GM21786 (cell line): ENCODE data around the gene PTPRT.

Experiments used
- ATAC-seq: cut with Tn5 transposase; IDR thresholded peaks from one replicate; pipeline ENCODE4 v1.9.1; 2021; ENCODE audit not compliant: unreplicated experiment

Gene PTPRT

GRCh38 chr20:43028470-43028869, 161.2 kb downstream of the PTPRT start:
- no peak for ATAC-seq

GRCh38 chr20:43023836-43024235, 165.9 kb downstream of the PTPRT start:
- ATAC-seq = no peak

- no peak for ATAC-seq
Measured at GRCh38 chr20:43022568-43022967, 167.1 kb downstream of the PTPRT start.

- ATAC-seq = no peak
Measured at GRCh38 chr20:43022081-43022480, 167.6 kb downstream of the PTPRT start.

GRCh38 chr20:43017241-43018030, 172.3 kb downstream of the PTPRT start:
- no peak for ATAC-seq

- ATAC-seq = no peak
Measured at GRCh38 chr20:43016257-43016656, 173.4 kb downstream of the PTPRT start.

- ATAC-seq = no peak
Measured at GRCh38 chr20:43015566-43015965, 174.1 kb downstream of the PTPRT start.

DNA sequence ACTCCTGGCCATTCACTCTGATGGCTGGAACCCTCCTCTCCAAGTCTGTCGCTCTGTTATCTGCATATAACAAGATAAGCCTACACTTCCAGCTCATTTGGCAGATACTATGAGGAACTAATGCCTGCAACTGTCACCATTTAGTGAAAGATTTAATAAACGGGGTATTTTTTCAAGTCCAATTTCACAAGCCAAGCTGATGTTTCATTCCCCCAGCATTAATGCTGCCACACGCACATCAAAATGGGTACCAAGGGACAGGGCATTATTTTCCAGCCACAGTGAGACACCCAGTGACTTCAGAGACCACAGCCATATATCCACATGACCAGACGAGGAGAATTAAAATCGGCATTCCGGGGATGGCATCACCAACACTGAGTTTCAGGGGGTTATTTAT, 175.5 kb downstream of the PTPRT start:
- ATAC-seq = no peak

DNA sequence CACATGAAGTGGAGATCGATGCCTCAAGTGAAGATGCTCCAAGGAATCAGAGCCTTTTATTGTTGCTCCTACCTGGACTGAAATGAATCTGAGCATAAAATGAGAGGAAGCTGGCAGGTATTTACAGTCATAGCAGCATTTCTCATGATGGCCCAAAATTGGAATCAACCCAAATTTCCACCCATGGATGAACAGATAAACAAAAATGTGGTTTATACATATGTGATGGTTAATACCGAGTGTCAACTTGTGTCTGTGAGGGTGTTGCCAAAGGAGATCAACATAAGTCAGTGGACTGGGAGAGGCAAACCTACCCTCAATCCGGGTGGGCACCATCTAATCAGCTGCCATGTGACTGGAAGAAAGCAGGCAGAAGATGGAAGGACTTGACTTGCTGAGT, 178.2 kb downstream of the PTPRT start:
- no peak for ATAC-seq

- ATAC-seq = no peak
Measured at GRCh38 chr20:43009532-43009931, 180.2 kb downstream of the PTPRT start.

DNA sequence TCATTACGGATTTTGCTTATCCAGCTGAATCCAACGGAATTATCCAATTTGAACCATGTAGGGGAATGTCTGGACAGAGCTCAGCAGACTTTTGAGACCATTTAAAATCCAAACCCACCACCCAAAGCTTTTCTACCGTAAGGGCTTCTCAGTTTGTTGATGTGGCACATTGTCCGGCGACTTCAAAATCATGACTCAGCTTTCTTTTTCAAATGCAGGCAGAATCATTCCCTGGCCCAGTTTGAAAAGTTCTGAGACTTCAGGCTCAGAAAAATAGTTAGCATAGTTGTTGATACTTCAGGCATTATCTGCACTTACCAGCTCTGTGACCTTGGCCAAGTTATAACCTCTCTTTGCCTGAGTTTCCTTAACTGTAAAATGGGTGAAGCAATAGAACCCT, 182.2 kb downstream of the PTPRT start:
- no peak for ATAC-seq

DNA sequence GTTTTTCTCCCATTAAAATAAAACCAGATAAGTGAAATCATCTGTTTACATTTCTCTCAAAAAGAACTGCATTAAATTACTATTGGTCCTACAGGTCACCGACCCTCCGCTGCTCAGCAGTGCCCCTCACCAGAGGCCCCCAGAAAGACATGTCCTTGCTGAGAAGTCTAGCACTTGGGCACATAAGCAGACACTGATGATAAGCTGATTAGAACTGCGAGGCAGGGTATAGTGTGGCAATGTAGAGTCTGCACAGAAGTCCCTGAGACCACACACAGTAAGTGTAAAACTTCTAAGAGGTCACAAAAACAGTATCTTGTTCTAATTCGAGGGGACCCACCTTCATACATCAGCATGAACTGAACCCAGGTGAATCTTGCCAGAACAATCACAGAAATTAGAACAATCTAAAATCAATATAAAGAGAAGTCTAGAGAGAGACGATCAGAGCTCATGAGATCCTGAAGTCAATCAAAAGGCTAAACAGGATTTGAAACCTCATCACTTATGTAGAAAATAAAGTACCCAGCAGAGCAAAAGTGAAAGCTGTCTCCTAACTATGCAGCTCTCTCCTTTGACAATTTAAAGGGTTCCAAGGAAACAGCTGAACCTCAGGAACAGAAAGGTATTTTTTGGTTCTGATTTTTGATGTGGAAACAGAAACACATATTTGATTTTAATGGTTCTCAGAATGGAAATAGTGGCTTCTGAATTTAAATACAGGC, 182.9 kb downstream of the PTPRT start:
- no peak for ATAC-seq

DNA sequence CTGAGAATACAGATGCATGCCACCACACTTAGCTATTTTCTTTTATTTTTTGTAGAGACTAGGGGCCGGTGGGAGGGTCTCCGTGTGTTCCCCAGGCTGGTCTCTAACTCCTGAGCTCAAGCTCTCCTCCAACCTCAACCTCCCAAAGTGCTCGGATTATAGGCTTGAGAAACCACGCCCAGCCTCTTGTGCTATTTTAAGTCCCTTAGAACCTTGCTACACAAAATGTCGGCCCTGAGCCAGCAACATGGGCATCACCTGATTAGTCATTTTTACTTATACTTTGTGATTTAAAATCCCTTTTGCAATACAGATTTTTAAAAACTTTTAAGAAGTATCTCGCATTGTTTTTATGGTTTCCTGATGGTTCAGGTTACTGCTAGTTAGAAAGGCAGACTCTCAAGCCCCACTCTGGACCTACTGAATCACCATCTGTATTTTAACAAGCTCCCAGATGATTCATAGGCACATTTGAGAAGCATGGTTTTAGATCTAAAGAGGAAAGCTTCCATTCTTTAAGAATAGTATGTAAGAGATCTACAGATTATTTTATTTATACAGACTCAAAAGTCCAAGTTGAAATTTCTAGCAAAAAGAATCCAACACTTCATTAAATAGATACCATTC, 186.3 kb downstream of the PTPRT start:
- ATAC-seq = no peak

DNA sequence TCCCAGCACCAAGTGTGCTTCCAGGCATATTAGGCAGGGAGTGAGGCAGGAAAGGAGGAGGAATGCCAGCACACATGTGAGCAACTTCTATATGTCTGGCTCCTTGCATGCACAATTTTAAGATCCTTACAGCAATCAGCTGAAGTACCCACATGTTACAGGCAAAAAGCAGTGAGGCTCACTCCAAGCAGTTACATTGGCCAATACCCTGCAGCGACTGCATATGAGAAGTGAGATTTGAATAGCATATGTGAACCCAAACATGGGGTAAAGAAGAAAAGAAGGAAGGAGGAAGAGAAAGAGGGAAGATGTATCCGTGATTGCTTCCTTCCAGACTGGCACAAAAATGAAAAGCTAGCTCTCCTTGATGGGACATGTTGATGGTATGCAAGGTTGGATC, 193.6 kb downstream of the PTPRT start:
- no peak for ATAC-seq

GRCh38 chr20:42988319-42988718, 201.4 kb downstream of the PTPRT start:
- no peak for ATAC-seq

DNA sequence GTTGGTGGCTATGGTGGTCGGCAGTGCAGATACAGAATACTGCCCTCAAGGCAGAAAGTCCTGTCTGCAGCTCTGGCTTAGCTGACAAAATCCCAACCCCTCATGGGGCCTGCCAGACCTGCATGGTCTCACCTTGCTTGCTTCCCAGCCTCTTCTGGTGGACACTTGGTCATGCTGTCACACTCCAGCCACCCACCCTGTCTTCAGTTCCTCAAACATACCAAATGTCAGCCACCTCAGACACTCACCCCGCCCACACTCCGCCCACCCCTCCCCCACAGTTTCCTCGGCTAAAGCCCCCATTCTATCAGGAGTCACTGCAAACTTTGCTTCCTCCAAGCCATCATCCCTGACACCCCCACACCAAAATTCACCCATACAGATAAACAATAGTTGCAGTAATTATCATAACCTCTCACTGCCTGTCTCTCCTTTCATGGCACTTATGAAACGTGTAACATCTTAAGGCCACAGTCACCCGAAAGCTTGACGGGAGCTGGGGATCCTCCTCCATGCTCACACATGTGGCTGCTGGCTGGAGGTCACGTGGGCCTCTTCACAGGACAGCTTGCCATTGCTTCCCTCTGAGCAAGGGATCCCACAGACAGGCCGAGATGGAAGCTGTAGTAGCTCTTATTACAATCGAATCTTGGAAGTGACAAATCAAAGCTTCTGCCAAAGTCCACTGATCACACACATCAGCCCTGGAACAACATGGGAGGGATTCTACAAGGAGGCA, 202.2 kb downstream of the PTPRT start:
- no peak for ATAC-seq

- no peak for ATAC-seq
Measured at GRCh38 chr20:42986143-42986773, 203.4 kb downstream of the PTPRT start.

GRCh38 chr20:42985628-42986027, 204.1 kb downstream of the PTPRT start:
- no peak for ATAC-seq

DNA sequence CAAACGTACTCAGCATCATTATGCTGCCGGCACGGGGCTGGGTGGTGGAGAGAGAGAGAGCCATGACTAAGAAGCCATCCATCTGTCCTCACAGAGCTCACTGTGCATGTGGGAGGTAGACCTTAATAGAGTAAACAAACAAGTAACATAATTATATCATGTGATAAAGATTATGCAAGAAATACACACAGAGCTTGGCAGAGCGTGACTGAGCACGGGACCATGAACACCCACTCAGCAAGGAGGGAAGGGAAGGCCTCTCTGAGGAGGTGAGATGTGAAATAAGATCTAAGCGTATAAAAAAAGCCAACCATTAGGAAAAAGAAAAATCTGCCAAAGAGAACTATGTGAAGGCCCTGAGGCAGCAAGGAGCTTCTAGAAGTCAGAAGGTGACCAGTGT, 207.5 kb downstream of the PTPRT start:
- ATAC-seq = no peak

DNA sequence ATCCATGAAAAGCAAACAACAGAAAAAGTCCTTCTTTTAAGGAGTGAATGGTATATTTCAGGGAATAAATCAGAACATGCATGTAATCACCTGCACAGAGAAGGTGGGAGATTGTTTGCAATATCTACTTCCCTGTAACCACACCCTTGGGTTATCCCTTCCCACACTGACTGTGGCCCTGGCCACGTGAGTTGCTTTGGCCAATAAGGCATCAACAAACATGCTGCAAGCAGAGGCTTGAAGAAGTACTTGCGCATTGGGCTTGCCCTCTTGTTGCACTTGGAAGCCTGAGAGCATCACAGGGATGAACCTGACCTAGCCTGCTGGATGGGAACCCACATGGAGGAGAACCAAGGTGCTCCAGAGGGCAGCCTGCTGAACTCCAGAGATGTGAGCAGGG, 208.5 kb downstream of the PTPRT start:
- no peak for ATAC-seq

DNA sequence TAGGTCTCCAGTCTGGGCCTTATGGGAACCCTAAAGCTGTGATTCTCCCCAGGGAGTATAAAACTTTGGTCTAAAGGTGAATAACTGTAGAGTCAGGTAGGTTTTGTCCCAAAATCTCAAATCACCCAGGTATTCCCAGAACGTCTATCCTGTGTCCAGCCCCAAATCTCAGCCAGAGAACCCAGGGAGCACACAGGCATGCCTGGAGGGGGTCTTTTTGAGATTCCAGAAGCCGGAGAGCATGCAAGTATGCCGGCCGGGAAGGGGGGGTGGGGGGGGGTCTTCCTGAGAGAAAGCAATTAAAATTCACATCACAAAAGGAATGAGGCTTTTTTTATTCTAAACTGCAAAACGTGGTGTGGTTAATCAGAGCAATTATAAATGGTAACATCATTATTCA, 210.0 kb downstream of the PTPRT start:
- no peak for ATAC-seq
